A549 (cell line): Measurements from ENCODE around the gene CADM2.

Experiments used
- CHD4 ChIP-seq: fragments of 200-600 bp; sonication (generic); IDR thresholded peaks from 2 replicates; pipeline ENCODE4 v1.6.1; 2016; ENCODE audit warnings: antibody characterized with exemption, mild to moderate bottlenecking, borderline replicate concordance
- EP300 ChIP-seq, 2 experiments: fragments of >200 bp; sonication (Bioruptor Twin); formaldehyde crosslinking; IDR thresholded peaks; 2 replicates in 1 of 2; 3 replicates in 1 of 2; pipeline ENCODE4 v1.6.1; 2016 to 2017
- HOXA7 ChIP-seq: fragments of 250-450 bp; sonication (Bioruptor Pico); IDR thresholded peaks from 2 replicates; pipeline ENCODE4 v1.5.0; 2020; ENCODE audit warnings: mild to moderate bottlenecking, moderate library complexity
- TF ChIP-seq, protein P1 (sequence below): fragments of >200 bp; sonication (Bioruptor Twin); formaldehyde crosslinking; IDR thresholded peaks from 3 replicates; pipeline ENCODE4 v1.5.1; 2016
- TF ChIP-seq, protein P2 (sequence below): fragments of >200 bp; sonication (Bioruptor Twin); formaldehyde crosslinking; IDR thresholded peaks from 2 replicates; pipeline ENCODE4 v1.6.1; 2016

DNA sequence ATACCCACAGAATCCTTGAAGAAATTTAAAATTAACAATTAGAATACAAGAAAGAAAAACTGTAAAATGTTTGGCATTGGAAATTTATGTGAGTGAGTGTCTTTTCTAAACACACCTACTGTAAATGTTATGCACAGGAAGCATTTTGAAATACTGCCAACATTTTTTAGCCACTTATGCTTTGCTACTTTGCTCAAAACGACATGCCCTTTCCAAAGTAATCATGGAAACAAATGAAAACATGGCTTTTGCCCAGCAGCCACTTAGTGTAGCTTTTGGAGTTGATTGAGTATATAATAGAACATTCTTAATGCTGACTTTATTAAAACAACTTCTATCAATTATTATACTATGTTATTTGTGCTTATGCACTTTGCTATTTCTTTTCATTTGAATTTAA, 823.0 kb downstream of the CADM2 start:
- TF ChIP-seq, protein P1, sequence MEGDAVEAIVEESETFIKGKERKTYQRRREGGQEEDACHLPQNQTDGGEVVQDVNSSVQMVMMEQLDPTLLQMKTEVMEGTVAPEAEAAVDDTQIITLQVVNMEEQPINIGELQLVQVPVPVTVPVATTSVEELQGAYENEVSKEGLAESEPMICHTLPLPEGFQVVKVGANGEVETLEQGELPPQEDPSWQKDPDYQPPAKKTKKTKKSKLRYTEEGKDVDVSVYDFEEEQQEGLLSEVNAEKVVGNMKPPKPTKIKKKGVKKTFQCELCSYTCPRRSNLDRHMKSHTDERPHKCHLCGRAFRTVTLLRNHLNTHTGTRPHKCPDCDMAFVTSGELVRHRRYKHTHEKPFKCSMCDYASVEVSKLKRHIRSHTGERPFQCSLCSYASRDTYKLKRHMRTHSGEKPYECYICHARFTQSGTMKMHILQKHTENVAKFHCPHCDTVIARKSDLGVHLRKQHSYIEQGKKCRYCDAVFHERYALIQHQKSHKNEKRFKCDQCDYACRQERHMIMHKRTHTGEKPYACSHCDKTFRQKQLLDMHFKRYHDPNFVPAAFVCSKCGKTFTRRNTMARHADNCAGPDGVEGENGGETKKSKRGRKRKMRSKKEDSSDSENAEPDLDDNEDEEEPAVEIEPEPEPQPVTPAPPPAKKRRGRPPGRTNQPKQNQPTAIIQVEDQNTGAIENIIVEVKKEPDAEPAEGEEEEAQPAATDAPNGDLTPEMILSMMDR = no peak
- TF ChIP-seq CHD4 (no peak), EP300 (IDR thresholded peaks at IDR 0.05) (no peak), HOXA7 (CRISPR knock-in tag) (no peak)
- TF ChIP-seq, protein P2, sequence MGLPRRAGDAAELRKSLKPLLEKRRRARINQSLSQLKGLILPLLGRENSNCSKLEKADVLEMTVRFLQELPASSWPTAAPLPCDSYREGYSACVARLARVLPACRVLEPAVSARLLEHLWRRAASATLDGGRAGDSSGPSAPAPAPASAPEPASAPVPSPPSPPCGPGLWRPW = no peak
